Endodermal cell (in vitro differentiated cells): ENCODE data around the gene KLK6. TPM values are rescaled to one million over a fixed set of nuclear protein-coding genes. Genes with fewer than 3 reads are reported as not detected.

Experiments used
- DNase-seq: peaks from one replicate; pipeline ENCODE4 v3.0.0-alpha.2; 2017
- H3K27ac ChIP-seq: 2 replicates; pipeline ENCODE4 v1.5.1; 2013; ENCODE audit warnings: mild to moderate bottlenecking, low read depth, low read length, moderate library complexity
- H3K27me3 ChIP-seq: 2 replicates; pipeline ENCODE4 v1.6.1; 2013; ENCODE audit warnings: mild to moderate bottlenecking, low read length, moderate library complexity; ENCODE audit not compliant: insufficient read depth, control insufficient read depth, poor library complexity, severe bottlenecking
- H3K36me3 ChIP-seq: 2 replicates; pipeline ENCODE4 v1.7.0; 2013; ENCODE audit warnings: mild to moderate bottlenecking, low read length, moderate library complexity; ENCODE audit not compliant: control insufficient read depth, insufficient read depth
- H3K4me1 ChIP-seq: one replicate; pipeline ENCODE4 v1.7.0; 2013; ENCODE audit warnings: low read length; ENCODE audit not compliant: control insufficient read depth, insufficient read depth
- H3K4me3 ChIP-seq: 2 replicates; pipeline ENCODE4 v1.5.1; 2013; ENCODE audit warnings: mild to moderate bottlenecking, low read length, moderate library complexity
- H3K9ac ChIP-seq: 2 replicates; pipeline ENCODE4 v1.6.1; 2013; ENCODE audit warnings: mild to moderate bottlenecking, low read length, moderate library complexity; ENCODE audit not compliant: poor library complexity, severe bottlenecking; ENCODE audit errors: extremely low read depth
- H3K9me3 ChIP-seq: 2 replicates; pipeline ENCODE4 v1.6.1; 2013; ENCODE audit warnings: mild to moderate bottlenecking, low read length, moderate library complexity; ENCODE audit not compliant: control insufficient read depth
- H3K27ac Mint-ChIP-seq: 2 replicates; pipeline ENCODE4 v1.8.0; 2020; ENCODE audit warnings: mixed read lengths
- H3K27me3 Mint-ChIP-seq: 2 replicates; pipeline ENCODE4 v1.8.0; 2021; ENCODE audit warnings: mild to moderate bottlenecking, mixed read lengths; ENCODE audit not compliant: insufficient read depth
- H3K36me3 Mint-ChIP-seq: 2 replicates; pipeline ENCODE4 v1.8.0; 2020; ENCODE audit warnings: low read depth, mixed read lengths
- H3K4me1 Mint-ChIP-seq: 2 replicates; pipeline ENCODE4 v1.8.0; 2020; ENCODE audit warnings: mixed read lengths
- H3K4me3 Mint-ChIP-seq: 2 replicates; pipeline ENCODE4 v1.8.0; 2020; ENCODE audit warnings: mild to moderate bottlenecking, moderate library complexity, mixed read lengths
- H3K9me3 Mint-ChIP-seq: 2 replicates; pipeline ENCODE4 v1.8.0; 2020; ENCODE audit warnings: mild to moderate bottlenecking, mixed read lengths
- WGBS, 2 experiments: methylation state at CpG; one replicate each; pipeline versions ENCODE4 v1.1.5 to v1.1.7; 2013; ENCODE audit warnings: missing lambda C conversion rate in 2 of 2, mixed read lengths in 1 of 2; ENCODE audit not compliant: insufficient coverage in 1 of 2, insufficient read length in 1 of 2; 5-methylcytosine and 5-hydroxymethylcytosine counted together
- total RNA-seq, 2 donors: library from RNA; stranded (reverse); fragmentation: NEBNext Ultra II Directional in 1 of 2; extraction: Animal tissue kit (Norgen Biotek cat#: 25700) in 1 of 2; gene quantifications; 2 replicates in 1 of 2; 3 replicates in 1 of 2; pipeline ENCODE4 v1.2.1, GENCODE V29; 2021
- TF ChIP-seq, protein P1 (sequence below): fragments of 200-600 bp; sonication (generic); conservative IDR thresholded peaks from 2 replicates; pipeline ENCODE4 v1.5.0; 2021; ENCODE audit warnings: antibody characterized with exemption, mild to moderate bottlenecking

KLK6 gene
- total RNA-seq, 2 donors from 2014 or later, result 0.86 to 0.93 TPM

DNA sequence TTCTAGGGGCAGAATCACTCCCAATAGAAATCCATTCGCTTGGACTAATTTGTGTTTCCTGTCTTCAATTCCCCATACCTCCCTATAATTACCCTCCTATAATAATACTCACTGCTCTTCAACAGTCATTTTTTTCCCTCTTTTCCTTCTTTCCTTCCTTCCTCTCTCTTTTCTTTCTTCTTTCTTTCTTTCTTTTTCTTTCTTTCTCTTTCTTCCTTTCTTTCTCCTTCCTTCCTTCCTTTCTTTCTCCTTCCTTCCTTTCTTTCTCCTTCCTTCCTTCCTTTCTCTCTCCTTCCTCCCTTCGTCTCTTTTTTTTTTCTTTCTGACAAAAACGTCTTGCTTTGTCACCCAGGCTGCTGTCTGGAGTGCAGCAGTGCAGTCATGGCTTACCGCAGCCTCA is 24.6 kb downstream of the KLK6 start:
- Mint-ChIP-seq H3K4me3 (no peak overlapping the region), H3K27me3 (peaks cover 39% of the 10 kb centered on the region), H3K27ac (no peak overlapping the region), H3K36me3 (no peaks in the 10 kb centered on the region), H3K9me3 (peaks cover 16% of the 10 kb centered on the region), H3K4me1 (no peaks in the 10 kb centered on the region)
- no peak overlapping the region for H3K27ac ChIP-seq
- H3K4me1 ChIP-seq, result no peaks in the 10 kb centered on the region
- WGBS, 2 experiments, result 68 to 72% methylated on average over 4 of the region's 4 CpGs
- no peaks in the 10 kb centered on the region for H3K9me3 ChIP-seq
- no peak overlapping the region for H3K4me3 ChIP-seq
- H3K36me3 ChIP-seq, result no peaks in the 10 kb centered on the region
- no peak for DNase-seq
- H3K27me3 ChIP-seq, result no peaks in the 10 kb centered on the region
- TF ChIP-seq, protein P1, sequence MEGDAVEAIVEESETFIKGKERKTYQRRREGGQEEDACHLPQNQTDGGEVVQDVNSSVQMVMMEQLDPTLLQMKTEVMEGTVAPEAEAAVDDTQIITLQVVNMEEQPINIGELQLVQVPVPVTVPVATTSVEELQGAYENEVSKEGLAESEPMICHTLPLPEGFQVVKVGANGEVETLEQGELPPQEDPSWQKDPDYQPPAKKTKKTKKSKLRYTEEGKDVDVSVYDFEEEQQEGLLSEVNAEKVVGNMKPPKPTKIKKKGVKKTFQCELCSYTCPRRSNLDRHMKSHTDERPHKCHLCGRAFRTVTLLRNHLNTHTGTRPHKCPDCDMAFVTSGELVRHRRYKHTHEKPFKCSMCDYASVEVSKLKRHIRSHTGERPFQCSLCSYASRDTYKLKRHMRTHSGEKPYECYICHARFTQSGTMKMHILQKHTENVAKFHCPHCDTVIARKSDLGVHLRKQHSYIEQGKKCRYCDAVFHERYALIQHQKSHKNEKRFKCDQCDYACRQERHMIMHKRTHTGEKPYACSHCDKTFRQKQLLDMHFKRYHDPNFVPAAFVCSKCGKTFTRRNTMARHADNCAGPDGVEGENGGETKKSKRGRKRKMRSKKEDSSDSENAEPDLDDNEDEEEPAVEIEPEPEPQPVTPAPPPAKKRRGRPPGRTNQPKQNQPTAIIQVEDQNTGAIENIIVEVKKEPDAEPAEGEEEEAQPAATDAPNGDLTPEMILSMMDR, result no peak
- no peak overlapping the region for H3K9ac ChIP-seq

DNA sequence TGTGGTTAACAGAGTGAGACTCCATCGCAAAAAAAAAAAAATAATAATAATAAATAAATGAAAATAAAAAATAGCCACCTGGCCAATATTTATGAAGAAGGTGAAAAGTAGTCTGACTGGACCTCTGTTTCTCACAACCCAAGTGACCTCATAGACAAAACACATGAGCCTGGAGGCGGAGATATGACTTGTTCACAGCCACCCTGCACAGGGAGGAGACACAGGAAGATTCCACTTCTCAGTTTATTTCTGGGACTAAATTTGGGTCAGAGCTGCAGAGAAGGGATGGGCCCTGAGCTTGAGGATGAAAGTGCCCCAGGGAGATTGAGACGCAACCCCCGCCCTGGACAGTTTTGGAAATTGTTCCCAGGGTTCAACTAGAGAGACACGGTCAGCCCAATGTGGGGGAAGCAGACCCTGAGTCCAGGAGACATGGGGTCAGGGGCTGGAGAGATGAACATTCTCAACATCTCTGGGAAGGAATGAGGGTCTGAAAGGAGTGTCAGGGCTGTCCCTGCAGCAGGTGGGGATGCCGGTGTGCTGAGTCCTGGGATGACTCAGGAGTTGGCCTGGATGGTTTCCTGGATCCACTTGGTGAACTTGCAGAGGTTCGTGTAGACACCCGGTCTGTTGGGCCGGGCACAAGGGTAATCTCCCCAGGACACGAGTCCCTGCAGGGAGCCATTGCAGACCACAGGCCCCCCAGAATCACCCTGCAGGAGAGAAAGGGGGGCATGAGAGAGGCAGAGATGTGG is 26.1 kb downstream of the KLK6 start:
- Histone ChIP-seq H3K4me3 (no peak overlapping the region), H3K27ac (no peak overlapping the region), H3K27me3 (no peaks in the 10 kb centered on the region), H3K4me1 (no peaks in the 10 kb centered on the region), H3K36me3 (no peaks in the 10 kb centered on the region), H3K9me3 (peaks cover 7% of the 10 kb centered on the region), H3K9ac (no peak overlapping the region)
- peaks cover 40% of the 10 kb centered on the region for H3K27me3 Mint-ChIP-seq
- no peaks in the 10 kb centered on the region for H3K36me3 Mint-ChIP-seq
- H3K27ac Mint-ChIP-seq, result no peak overlapping the region
- no peaks in the 10 kb centered on the region for H3K4me1 Mint-ChIP-seq
- 87 to 89% methylated on average over 8 to 9 of the region's 10 CpGs for WGBS, 2 experiments
- H3K4me3 Mint-ChIP-seq, result no peak overlapping the region
- DNase-seq, result no peak
- peaks cover 20% of the 10 kb centered on the region for H3K9me3 Mint-ChIP-seq
- TF ChIP-seq, protein P1, result no peak

GRCh38 chr19:50939596-50939995 is 29.8 kb downstream of the KLK6 start:
- peaks cover 43% of the 10 kb centered on the region for H3K27me3 Mint-ChIP-seq
- 67 to 74% methylated on average over 1 to 2 of the region's 2 CpGs for WGBS, 2 experiments

More at GRCh38 chr19:50939596-50939995, 29.8 kb downstream of the KLK6 start:
- Histone ChIP-seq H3K27me3 (no peaks in the 10 kb centered on the region), H3K4me1 (no peaks in the 10 kb centered on the region), H3K27ac (no peak overlapping the region), H3K4me3 (no peak overlapping the region), H3K9me3 (peaks cover 7% of the 10 kb centered on the region), H3K9ac (no peak overlapping the region), H3K36me3 (no peaks in the 10 kb centered on the region)
- peaks cover 20% of the 10 kb centered on the region for H3K9me3 Mint-ChIP-seq
- TF ChIP-seq, protein P1, result no peak
- no peaks in the 10 kb centered on the region for H3K36me3 Mint-ChIP-seq
- no peak overlapping the region for H3K27ac Mint-ChIP-seq
- DNase-seq, result no peak
- H3K4me3 Mint-ChIP-seq, result no peak overlapping the region
- no peaks in the 10 kb centered on the region for H3K4me1 Mint-ChIP-seq
